Stimulated activated CD8-positive, alpha-beta memory T cell treated with anti-CD3 and anti-CD28 coated beads, Interleukin-12 subunit alpha, Interleukin-12 subunit beta, amount 100 ng/mL, for 4 hours (primary cell): Measurements from ENCODE around the gene ABCF2.

Experiments used
- DNase-seq: peaks from one replicate; pipeline ENCODE4 v3.0.0-alpha.2; 2020; ENCODE audit warnings: low read depth

Gene ABCF2

GRCh38 chr7:151242159-151243044 lies 15.4 kb upstream of the ABCF2 start:
- no peak for DNase-seq

DNA sequence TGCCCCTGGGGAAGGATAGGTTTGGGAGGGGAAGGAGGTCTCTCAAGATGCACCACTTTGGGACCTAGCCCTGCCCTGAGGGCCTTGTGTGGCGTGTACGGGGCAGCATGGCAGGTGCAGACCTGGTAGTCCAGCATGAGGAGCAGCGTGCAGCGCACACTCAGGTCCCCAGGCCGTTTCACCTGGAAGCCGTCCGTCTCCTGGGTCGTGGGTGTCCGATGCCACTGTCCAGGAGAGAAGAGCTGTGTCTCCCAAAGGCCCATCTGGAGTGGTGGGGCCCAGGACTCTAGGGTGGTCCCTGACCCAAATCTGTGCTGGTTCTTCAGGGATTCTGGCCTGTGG lies 14.7 kb upstream of the ABCF2 start:
- DNase-seq: no peak

GRCh38 chr7:151240942-151241754 lies 14.1 kb upstream of the ABCF2 start:
- DNase-seq: no peak

DNA sequence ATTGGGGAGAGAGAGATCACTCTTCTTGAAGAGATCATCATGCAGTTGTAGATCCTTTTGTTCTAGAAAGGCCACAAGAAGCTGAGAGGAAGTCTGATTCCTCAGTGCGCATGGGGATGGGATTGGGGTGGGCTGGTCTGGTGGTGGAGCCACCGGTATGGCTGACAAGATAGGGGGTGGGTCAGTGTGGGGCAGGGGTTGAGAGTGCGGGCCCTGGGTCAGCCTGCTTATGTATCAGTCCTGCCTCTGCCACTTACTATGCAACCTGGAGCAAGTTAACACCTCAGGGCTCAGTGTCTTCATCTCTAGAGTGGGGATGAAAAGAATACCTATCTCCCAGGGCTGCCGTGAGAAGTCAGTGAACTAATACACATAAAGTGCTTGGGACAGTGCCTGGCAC lies 13.5 kb upstream of the ABCF2 start:
- DNase-seq: no peak

- DNase-seq: no peak
Observed at GRCh38 chr7:151239837-151240459, 12.9 kb upstream of the ABCF2 start.

- DNase-seq: no peak
Observed at GRCh38 chr7:151238924-151239836, 12.2 kb upstream of the ABCF2 start.

- DNase-seq: no peak
Observed at GRCh38 chr7:151238190-151238810, 11.3 kb upstream of the ABCF2 start.

DNA sequence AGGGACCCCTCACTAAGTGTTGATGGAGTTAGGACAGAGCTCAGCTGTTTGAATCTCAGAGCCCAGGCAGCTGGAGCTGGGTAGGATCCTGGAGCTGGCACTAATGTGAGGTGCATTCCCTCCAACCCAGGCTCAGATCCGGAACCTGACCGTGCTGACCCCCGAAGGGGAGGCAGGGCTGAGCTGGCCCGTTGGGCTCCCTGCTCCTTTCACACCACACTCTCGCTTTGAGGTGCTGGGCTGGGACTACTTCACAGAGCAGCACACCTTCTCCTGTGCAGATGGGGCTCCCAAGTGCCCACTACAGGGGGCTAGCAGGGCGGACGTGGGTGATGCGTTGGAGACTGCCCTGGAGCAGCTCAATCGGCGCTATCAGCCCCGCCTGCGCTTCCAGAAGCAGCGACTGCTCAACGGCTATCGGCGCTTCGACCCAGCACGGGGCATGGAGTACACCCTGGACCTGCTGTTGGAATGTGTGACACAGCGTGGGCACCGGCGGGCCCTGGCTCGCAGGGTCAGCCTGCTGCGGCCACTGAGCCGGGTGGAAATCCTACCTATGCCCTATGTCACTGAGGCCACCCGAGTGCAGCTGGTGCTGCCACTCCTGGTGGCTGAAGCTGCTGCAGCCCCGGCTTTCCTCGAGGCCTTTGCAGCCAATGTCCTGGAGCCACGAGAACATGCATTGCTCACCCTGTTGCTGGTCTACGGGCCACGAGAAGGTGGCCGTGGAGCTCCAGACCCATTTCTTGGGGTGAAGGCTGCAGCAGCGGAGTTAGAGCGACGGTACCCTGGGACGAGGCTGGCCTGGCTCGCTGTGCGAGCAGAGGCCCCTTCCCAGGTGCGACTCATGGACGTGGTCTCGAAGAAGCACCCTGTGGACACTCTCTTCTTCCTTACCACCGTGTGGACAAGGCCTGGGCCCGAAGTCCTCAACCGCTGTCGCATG lies 10.5 kb upstream of the ABCF2 start:
- no peak for DNase-seq

DNA sequence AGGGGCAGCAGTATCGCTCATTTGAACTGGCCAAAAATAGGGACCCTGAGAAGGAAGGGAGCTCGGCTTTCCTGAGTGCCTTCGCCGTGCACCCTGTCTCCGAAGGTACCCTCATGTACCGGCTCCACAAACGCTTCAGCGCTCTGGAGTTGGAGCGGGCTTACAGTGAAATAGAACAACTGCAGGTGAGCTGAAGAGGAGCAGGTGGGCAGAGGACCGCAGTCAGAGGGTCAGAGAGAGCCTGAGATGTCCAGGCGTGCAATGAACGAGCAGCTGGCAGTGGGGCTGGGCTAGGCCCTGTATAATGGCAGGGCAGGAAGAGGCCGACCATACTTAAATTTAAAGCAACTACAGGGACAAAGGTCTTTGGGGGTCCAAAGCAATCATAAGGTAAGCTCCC lies 9.4 kb upstream of the ABCF2 start:
- DNase-seq: no peak

GRCh38 chr7:151235091-151235787 lies 8.2 kb upstream of the ABCF2 start:
- DNase-seq: no peak

DNA sequence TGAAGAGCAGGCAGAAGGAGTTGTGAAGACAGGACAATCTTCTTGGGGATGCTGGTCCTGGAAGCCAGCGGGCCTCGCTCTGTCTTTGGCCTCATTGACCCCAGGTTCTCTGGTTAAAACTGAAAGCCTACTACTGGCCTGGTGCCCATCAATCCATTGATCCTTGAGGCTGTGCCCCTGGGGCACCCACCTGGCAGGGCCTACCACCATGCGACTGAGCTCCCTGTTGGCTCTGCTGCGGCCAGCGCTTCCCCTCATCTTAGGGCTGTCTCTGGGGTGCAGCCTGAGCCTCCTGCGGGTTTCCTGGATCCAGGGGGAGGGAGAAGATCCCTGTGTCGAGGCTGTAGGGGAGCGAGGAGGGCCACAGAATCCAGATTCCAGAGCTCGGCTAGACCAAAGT lies 6.8 kb upstream of the ABCF2 start:
- no peak for DNase-seq

GRCh38 chr7:151232917-151233701 lies 6.1 kb upstream of the ABCF2 start:
- DNase-seq: peak; percentile 62

DNA sequence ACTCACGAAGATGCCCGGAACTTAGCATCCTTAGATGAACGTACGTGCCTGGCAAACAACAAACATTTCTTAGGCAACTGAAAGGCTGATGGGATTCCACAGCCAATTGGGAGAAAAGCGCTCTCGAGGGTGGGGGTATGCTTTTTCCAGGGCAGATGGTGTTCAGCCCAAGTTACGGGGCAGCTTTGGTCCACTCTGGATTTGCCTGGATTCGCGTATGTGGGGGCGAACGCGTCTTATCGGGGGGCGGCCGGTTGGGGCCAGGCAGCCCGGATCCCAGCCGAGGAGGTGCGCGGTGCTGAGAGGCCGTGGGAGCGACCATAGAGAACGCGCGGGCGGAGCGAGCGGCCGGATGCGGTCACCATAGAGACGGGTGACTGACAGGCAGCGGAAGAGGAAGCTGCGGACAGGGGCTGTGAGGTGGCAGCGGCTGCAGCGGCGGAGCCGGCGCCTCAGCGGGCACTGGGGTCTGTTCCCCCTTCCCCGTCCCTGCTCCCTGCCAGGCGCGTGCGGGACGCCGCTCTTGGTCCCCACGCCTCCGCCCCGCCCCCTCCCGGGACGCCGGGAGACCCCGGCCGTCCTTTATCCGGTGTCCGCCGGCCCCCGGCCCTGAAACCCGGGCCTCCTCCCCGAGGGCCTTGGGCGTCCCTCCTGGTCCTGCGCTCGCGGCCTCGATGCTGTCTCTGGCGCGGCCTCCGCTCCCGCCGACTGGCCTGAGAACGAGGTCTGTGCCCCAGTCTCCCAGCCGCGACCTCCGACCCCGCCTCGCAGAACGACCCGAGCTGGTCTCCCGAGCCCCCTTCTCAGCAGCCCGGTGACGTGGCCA lies 5.3 kb upstream of the ABCF2 start, which contains the start of gene CHPF2:
Gene CHPF2 (plus strand): TSS at position 393 of the 826 bp plus-strand sequence. CDS start 1,529 bp downstream, outside the sequence.
- peak; percentile 87 for DNase-seq

DNA sequence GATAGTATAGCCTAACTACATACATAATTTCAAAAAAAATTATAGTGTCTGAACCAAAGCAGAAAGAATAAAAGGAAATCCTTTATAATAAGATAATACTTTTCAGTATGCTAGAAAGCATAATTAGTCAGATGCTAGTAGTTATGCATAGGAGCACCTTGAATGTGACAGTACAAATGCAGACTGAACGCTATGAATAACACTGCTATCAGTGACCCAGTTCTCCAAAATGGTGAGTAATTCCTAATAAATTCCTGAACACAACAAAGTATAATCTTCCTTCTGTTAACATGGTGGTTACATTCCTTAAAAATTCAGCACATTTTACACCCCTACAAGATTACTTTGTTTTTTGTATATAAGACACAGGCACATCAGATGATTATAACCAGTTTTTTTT lies 4.1 kb upstream of the ABCF2 start:
- no peak for DNase-seq

DNA sequence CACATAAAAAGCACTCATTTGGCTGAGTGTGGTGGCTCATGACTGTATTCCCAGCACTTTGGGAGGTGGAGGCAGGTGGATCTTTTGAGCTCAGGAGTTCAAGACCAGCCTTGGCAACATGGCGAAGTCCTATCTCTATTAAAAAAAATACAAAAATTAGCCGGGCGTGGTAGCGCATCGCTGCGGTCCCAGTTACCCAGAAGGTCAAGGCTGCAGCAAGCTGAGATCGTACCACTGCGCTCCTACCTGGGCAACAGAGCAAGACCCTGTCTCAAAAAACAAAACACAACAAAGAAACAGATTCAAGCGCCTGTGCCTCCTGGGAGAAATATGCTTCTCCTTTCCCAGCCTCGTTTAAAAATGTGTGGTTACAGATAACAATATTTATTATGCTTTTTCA lies 2.2 kb upstream of the ABCF2 start:
- no peak for DNase-seq

GRCh38 chr7:151228024-151228866 lies 1.2 kb upstream of the ABCF2 start:
- DNase-seq: no peak

GRCh38 chr7:151226560-151226874 lies 488 bp downstream of the ABCF2 start:
- no peak for DNase-seq
